K562 (cell line): ENCODE measurements around the gene AMZ2.

Experiments used
- NRF1 ChIP-seq, 2 experiments: fragments of 450-650 bp; IDR thresholded peaks in 1 of 2; conservative IDR thresholded peaks in 1 of 2; 2 replicates each; pipeline ENCODE4 v1.6.1; 2014; ENCODE audit warnings: mild to moderate bottlenecking in 2 of 2
- ZBTB33 ChIP-seq: sonication (generic); formaldehyde crosslinking; IDR thresholded peaks from 2 replicates; pipeline ENCODE4 v1.8.1; 2023; ENCODE audit warnings: mild to moderate bottlenecking, missing genetic modification reagents

- no peak for TF ChIP-seq NRF1 (conservative IDR thresholded peaks at IDR 0.05 in 1 of 2, IDR thresholded peaks at IDR 0.05 in 1 of 2)
- TF ChIP-seq ZBTB33 (CRISPR knock-in tag) = no peak
Observed at GRCh38 chr17:68255151-68255550, 7.3 kb downstream of the AMZ2 start.
